Cardiac fibroblast (primary cell): ENCODE results near the gene SPHK2.

Source experiments
- DNase-seq, 2 donors: peaks; one replicate each; pipeline versions ENCODE4 v3.0.0 to v3.0.0-alpha.2; 2010; ENCODE audit warnings: low read depth in 2 of 2
- H3K4me3 ChIP-seq, 2 donors: replicated peaks in 1 of 2; 1 replicate in 1 of 2; 2 replicates in 1 of 2; pipeline ENCODE4 v1.5.1; 2011; ENCODE audit warnings: low read depth in 2 of 2, low read length in 2 of 2, mild to moderate bottlenecking in 2 of 2, moderate library complexity in 1 of 2
- CTCF ChIP-seq: IDR thresholded peaks from one replicate; pipeline ENCODE4 v1.5.1; 2011; ENCODE audit warnings: low read depth, mild to moderate bottlenecking, low read length, inconsistent platforms

Gene SPHK2

DNA sequence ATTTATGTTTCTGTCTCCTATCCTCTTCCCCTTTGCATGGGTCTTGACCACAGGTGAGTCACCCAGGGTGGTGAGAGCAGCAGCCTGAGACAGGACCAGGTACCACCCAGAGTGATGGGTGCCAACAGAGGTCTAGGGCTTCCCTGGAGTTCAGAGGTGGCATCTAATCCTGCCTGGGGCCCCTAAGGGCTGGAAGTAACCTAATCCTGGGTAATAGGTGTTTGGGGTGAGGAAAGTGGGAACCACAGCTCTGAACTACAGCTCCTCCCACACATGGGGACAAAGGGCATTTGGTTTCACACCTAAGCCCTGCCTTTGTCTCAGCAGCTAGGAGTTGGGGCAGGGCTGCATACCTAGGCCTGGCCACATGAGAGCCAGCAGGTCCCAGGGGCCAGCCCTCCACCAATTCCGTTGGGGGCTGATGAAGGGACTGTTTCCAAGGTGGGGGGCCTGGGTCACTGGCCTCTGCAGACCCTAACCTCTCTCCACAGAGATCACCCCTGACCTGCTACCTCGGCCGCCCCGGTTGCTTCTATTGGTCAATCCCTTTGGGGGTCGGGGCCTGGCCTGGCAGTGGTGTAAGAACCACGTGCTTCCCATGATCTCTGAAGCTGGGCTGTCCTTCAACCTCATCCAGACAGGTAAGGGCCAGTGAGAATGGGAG, 8.0 kb downstream of the SPHK2 start:
- no peak overlapping the region for H3K4me3 ChIP-seq
- no peak for DNase-seq
- TF ChIP-seq CTCF, result no peak

DNA sequence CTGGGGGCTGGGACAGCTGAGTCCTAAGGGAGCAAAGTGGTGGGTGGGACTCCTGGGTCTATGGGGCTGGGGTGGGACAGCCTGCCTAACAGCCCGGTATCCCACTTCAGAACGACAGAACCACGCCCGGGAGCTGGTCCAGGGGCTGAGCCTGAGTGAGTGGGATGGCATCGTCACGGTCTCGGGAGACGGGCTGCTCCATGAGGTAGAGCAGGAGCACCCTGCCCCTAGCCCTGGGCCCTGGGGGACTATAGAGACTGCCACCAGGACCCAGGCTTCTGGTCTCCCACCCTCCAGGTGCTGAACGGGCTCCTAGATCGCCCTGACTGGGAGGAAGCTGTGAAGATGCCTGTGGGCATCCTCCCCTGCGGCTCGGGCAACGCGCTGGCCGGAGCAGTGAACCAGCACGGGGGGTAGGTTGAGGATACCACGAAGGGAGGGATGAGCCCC, 8.6 kb downstream of the SPHK2 start:
- no peak for DNase-seq
- TF ChIP-seq CTCF, result no peak
- H3K4me3 ChIP-seq, result no peak overlapping the region

DNA sequence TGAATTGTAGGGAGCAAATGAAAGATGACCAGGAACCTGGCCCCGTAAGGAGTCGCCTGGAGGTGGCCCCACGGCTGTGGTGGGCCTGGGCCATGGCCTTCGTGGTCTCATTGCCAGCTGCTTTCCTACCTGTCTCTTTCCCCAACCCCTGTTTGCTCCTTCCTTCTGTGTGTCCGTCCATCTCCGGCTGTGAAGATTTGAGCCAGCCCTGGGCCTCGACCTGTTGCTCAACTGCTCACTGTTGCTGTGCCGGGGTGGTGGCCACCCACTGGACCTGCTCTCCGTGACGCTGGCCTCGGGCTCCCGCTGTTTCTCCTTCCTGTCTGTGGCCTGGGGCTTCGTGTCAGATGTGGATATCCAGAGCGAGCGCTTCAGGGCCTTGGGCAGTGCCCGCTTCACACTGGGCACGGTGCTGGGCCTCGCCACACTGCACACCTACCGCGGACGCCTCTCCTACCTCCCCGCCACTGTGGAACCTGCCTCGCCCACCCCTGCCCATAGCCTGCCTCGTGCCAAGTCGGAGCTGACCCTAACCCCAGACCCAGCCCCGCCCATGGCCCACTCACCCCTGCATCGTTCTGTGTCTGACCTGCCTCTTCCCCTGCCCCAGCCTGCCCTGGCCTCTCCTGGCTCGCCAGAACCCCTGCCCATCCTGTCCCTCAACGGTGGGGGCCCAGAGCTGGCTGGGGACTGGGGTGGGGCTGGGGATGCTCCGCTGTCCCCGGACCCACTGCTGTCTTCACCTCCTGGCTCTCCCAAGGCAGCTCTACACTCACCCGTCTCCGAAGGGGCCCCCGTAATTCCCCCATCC, 9.4 kb downstream of the SPHK2 start:
- H3K4me3 ChIP-seq, result no peak overlapping the region
- TF ChIP-seq CTCF, result no peak

DNA sequence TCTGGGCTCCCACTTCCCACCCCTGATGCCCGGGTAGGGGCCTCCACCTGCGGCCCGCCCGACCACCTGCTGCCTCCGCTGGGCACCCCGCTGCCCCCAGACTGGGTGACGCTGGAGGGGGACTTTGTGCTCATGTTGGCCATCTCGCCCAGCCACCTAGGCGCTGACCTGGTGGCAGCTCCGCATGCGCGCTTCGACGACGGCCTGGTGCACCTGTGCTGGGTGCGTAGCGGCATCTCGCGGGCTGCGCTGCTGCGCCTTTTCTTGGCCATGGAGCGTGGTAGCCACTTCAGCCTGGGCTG, 9.9 kb downstream of the SPHK2 start:
- DNase-seq, result no peak
- TF ChIP-seq CTCF, result no peak
- H3K4me3 ChIP-seq, result no peak overlapping the region

More for the DNA sequence above, 9.4 kb downstream of the SPHK2 start:
- no peak for DNase-seq

DNA sequence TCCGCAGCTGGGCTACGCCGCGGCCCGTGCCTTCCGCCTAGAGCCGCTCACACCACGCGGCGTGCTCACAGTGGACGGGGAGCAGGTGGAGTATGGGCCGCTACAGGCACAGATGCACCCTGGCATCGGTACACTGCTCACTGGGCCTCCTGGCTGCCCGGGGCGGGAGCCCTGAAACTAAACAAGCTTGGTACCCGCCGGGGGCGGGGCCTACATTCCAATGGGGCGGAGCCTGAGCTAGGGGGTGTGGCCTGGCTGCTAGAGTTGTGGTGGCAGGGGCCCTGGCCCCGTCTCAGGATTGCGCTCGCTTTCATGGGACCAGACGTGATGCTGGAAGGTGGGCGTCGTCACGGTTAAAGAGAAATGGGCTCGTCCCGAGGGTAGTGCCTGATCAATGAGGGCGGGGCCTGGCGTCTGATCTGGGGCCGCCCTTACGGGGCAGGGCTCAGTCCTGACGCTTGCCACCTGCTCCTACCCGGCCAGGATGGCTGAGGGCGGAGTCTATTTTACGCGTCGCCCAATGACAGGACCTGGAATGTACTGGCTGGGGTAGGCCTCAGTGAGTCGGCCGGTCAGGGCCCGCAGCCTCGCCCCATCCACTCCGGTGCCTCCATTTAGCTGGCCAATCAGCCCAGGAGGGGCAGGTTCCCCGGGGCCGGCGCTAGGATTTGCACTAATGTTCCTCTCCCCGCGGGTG, 10.4 kb downstream of the SPHK2 start:
- H3K4me3 ChIP-seq, result no peak overlapping the region
- no peak for TF ChIP-seq CTCF
- DNase-seq, result peak in 1 of 2 donors; percentile 82

DNA sequence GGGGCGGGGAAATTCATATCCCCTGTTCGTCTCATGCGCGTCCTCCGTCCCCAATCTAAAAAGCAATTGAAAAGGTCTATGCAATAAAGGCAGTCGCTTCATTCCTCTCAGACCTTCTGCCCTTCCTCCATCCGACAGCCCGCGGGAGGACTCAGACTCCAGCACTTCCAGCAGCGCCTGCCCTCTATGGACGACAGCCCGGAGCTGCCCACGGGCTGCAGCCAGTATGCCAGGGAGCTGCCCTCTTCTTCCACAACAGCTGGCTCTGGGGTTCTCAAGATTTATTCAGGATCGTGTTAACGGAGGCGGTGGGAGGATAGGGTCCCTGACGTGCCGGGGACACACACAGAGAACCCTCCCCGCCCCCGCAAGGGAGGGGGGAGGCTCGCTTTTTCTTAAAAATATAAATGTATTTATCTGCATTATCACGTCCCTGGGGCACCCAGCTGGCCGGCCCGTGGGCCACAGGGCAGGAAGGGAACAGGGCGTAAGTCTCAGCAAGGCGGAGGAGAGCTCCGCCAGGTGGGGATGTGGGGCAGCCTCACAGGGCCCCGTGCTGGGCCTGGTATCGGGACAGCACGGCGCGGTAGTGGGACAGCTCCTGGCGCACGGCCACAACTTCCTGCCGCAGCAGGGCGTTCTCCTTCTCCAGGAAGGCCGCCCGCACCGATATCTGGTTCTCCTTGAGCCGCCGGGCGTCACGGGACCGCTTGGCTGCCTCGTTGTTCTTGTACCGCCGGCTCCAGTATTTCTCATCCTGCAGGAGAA, 11.2 kb downstream of the SPHK2 start:
- DNase-seq, result peak; percentile 58 to 87
- peak overlapping the region in 1 of 2 donors; percentile 10 for H3K4me3 ChIP-seq
- peak; percentile 10 for TF ChIP-seq CTCF
